WTC11 (cell line): ENCODE results near the gene VCPKMT. TPM values are rescaled to one million over a fixed set of nuclear protein-coding genes. Genes with fewer than 3 reads are reported as not detected.
"Not testable (repeated sequence)": the region's sequence is repeated elsewhere in the genome, so short reads cannot be mapped to it uniquely, and the experiment has no call there.

Experiments used
- ATAC-seq: fragments of 200-7000 bp; cut with Tn5 transposase; 2 replicates; pipeline ENCODE4 v1.10.0; 2021; ENCODE audit warnings: mild to moderate bottlenecking, moderate library complexity
- CTCF ChIA-PET: fragments of 300-600 bp; sonication (Branson Sonifier 250); formaldehyde crosslinking; loops from one replicate; lab custom pipeline; 2021; ENCODE audit warnings: antibody characterized with exemption; lab: Charles Lee
- POLR2A ChIA-PET: fragments of 350-600 bp; sonication (Branson Sonifier 250); formaldehyde crosslinking; loops from one replicate; lab custom pipeline; 2021; ENCODE audit warnings: antibody characterized with exemption; lab: Charles Lee
- DNase-seq: peaks from one replicate; pipeline ENCODE4 v3.0.0; 2021; ENCODE audit warnings: low spot score
- H3K27ac Mint-ChIP-seq: 2 replicates; pipeline ENCODE4 v1.8.0; 2021; ENCODE audit warnings: mixed read lengths
- H3K27me3 Mint-ChIP-seq: 2 replicates; pipeline ENCODE4 v1.8.0; 2021; ENCODE audit warnings: low read depth, mild to moderate bottlenecking, moderate library complexity, mixed read lengths
- H3K36me3 Mint-ChIP-seq: 2 replicates; pipeline ENCODE4 v1.8.0; 2021; ENCODE audit warnings: mixed read lengths
- H3K4me1 Mint-ChIP-seq: 2 replicates; pipeline ENCODE4 v1.8.0; 2022; ENCODE audit warnings: mixed read lengths
- H3K4me3 Mint-ChIP-seq: 2 replicates; pipeline ENCODE4 v1.8.0; 2021; ENCODE audit warnings: mild to moderate bottlenecking, moderate library complexity, mixed read lengths
- H3K9me3 Mint-ChIP-seq: 2 replicates; pipeline ENCODE4 v1.8.0; 2021; ENCODE audit warnings: mixed read lengths
- CTCF ChIP-seq: fragments of 200-600 bp; IDR thresholded peaks from 2 replicates; pipeline ENCODE4 v1.8.0; 2022; ENCODE audit warnings: antibody characterized with exemption
- ELF4 ChIP-seq: sonication (generic); formaldehyde crosslinking; IDR thresholded peaks from 2 replicates; pipeline ENCODE4 v1.8.1; 2022; ENCODE audit warnings: low read depth, mild to moderate bottlenecking, moderate library complexity, missing genetic modification reagents
- FOXK1 ChIP-seq: sonication (generic); formaldehyde crosslinking; IDR thresholded peaks from 2 replicates; pipeline ENCODE4 v1.8.0; 2022; ENCODE audit warnings: mild to moderate bottlenecking, moderate library complexity, missing genetic modification reagents
- MYBL2 ChIP-seq: sonication (generic); formaldehyde crosslinking; IDR thresholded peaks from 2 replicates; pipeline ENCODE4 v1.8.1; 2023; ENCODE audit warnings: mild to moderate bottlenecking, moderate library complexity, missing genetic modification reagents
- RELA ChIP-seq: sonication (generic); formaldehyde crosslinking; IDR thresholded peaks from 2 replicates; pipeline ENCODE4 v1.8.1; 2022; ENCODE audit warnings: missing genetic modification reagents, mild to moderate bottlenecking, borderline replicate concordance
- USF2 ChIP-seq: sonication (generic); formaldehyde crosslinking; IDR thresholded peaks from 2 replicates; pipeline ENCODE4 v1.8.1; 2023; ENCODE audit warnings: mild to moderate bottlenecking, missing genetic modification reagents, moderate library complexity
- ZBTB21 ChIP-seq: sonication (generic); formaldehyde crosslinking; IDR thresholded peaks from 2 replicates; pipeline ENCODE4 v1.8.1; 2023; ENCODE audit warnings: mild to moderate bottlenecking, missing genetic modification reagents, borderline replicate concordance
- total RNA-seq: library from RNA; stranded (reverse); gene quantifications from 3 replicates; pipeline ENCODE4 v1.2.3, GENCODE V29; 2021
- TF ChIP-seq, protein P1 (sequence below): fragments of 250-450 bp; sonication (Bioruptor Pico); IDR thresholded peaks from 2 replicates; pipeline ENCODE4 v1.9.0; 2021; ENCODE audit warnings: mild to moderate bottlenecking
- TF ChIP-seq, protein P2 (sequence below): sonication (generic); formaldehyde crosslinking; IDR thresholded peaks from 2 replicates; pipeline ENCODE4 v1.8.1; 2022; ENCODE audit warnings: low read depth, mild to moderate bottlenecking, moderate library complexity, missing genetic modification reagents, borderline replicate concordance
- TF ChIP-seq, protein P3 (sequence below): sonication (generic); formaldehyde crosslinking; IDR thresholded peaks from 2 replicates; pipeline ENCODE4 v1.8.0; 2023; ENCODE audit warnings: missing genetic modification reagents

The VCPKMT gene
- total RNA-seq, 1 experiment from 2014 or later, result 11.5 TPM

DNA sequence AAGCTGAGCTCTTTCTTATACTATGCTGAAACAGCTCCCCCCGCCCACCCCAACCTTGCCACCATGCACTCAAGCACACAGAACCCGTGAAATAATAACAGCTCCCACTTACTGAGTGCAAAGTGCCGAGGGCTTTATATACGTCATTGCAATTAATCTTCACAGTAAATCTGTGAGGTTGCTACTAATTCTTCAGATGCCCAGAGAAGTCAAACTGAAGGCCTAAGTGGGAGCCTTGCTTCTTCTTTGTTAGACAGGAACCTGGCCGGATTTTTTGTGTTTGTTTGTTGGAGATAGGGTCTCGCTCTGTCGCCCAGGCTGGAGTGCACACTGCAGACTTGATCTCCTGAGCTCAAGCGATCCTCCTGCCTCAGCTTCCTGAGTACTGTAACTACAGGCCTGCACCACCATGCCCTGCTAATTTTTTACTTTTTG, 34.0 kb downstream of the VCPKMT start (continued):
- TF ChIP-seq, protein P1, sequence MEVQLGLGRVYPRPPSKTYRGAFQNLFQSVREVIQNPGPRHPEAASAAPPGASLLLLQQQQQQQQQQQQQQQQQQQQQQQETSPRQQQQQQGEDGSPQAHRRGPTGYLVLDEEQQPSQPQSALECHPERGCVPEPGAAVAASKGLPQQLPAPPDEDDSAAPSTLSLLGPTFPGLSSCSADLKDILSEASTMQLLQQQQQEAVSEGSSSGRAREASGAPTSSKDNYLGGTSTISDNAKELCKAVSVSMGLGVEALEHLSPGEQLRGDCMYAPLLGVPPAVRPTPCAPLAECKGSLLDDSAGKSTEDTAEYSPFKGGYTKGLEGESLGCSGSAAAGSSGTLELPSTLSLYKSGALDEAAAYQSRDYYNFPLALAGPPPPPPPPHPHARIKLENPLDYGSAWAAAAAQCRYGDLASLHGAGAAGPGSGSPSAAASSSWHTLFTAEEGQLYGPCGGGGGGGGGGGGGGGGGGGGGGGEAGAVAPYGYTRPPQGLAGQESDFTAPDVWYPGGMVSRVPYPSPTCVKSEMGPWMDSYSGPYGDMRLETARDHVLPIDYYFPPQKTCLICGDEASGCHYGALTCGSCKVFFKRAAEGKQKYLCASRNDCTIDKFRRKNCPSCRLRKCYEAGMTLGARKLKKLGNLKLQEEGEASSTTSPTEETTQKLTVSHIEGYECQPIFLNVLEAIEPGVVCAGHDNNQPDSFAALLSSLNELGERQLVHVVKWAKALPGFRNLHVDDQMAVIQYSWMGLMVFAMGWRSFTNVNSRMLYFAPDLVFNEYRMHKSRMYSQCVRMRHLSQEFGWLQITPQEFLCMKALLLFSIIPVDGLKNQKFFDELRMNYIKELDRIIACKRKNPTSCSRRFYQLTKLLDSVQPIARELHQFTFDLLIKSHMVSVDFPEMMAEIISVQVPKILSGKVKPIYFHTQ, result no peak
- TF ChIP-seq, protein P2, sequence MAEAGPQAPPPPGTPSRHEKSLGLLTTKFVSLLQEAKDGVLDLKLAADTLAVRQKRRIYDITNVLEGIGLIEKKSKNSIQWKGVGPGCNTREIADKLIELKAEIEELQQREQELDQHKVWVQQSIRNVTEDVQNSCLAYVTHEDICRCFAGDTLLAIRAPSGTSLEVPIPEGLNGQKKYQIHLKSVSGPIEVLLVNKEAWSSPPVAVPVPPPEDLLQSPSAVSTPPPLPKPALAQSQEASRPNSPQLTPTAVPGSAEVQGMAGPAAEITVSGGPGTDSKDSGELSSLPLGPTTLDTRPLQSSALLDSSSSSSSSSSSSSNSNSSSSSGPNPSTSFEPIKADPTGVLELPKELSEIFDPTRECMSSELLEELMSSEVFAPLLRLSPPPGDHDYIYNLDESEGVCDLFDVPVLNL (CRISPR knock-in tag), result no peak
- TF ChIP-seq FOXK1 (CRISPR knock-in tag) (no peak), CTCF (no peak)
- TF ChIP-seq, all 79 proteins: peak for 0

GRCh38 chr14:50079103-50079502, 37.3 kb downstream of the VCPKMT start:
- H3K27me3 Mint-ChIP-seq, H3K4me1 Mint-ChIP-seq, DNase-seq, H3K9me3 Mint-ChIP-seq, H3K36me3 Mint-ChIP-seq, ATAC-seq, H3K4me3 Mint-ChIP-seq, POLR2A ChIA-PET, CTCF ChIA-PET, H3K27ac Mint-ChIP-seq: not testable (repeated sequence)

DNA sequence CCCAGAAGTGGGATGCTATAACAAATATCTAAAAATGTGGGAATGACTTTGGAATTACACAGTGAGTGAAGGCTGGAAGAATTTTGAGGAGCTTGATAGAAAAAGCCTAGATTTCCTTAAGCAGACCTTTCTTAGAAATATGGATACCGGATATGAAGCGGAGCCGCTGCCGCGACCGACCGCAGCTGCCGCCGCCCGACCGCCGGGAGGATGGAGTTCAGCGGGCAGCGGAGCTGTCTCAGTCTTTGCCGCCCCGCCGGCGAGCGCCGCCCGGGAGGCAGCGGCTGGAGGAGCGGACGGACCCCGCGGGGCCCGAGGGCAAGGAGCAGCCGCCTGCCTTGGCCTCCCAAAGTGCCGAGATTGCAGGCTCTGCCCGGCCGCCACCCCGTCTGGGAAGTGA, 42.7 kb downstream of the VCPKMT start:
- CTCF ChIA-PET, H3K27ac Mint-ChIP-seq, H3K9me3 Mint-ChIP-seq, ATAC-seq, POLR2A ChIA-PET, DNase-seq, H3K4me1 Mint-ChIP-seq, H3K27me3 Mint-ChIP-seq, H3K36me3 Mint-ChIP-seq, H3K4me3 Mint-ChIP-seq: not testable (repeated sequence)

DNA sequence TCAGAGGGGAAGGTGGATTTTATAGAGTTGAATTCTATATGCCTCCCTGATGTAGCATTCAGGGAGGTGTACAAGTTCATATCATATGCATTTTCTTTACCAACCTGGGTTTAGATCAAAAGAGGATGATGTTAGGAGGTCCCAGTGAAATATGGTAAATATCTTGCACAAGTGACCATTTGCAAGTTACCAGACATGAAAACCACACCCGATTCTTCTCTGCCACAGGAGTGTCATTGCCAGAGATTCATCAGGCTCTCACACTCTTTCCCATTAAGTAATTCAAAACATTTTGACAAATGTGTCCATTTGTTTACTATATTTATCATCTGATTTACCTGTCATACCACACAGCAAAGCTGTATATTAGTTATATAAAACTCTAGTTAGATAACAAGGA, 44.0 kb downstream of the VCPKMT start:
- DNase-seq (no peak), ATAC-seq (no peak)
- Mint-ChIP-seq H3K36me3 (no peaks in the 10 kb centered on the region), H3K4me3 (no peak overlapping the region)
- CTCF ChIA-PET, result no interaction called here
- POLR2A ChIA-PET, result no interaction called here
- TF ChIP-seq RELA (no peak), ELF4 (CRISPR knock-in tag) (no peak), MYBL2 (CRISPR knock-in tag) (no peak)
- TF ChIP-seq, all 79 proteins: peak for 0
- Mint-ChIP-seq H3K27ac (no peak overlapping the region), H3K9me3 (no peaks in the 10 kb centered on the region), H3K27me3 (no peaks in the 10 kb centered on the region), H3K4me1 (no peaks in the 10 kb centered on the region)

- Mint-ChIP-seq H3K9me3 (no peaks in the 10 kb centered on the region), H3K4me3 (no peak overlapping the region), H3K27me3 (no peaks in the 10 kb centered on the region), H3K36me3 (no peaks in the 10 kb centered on the region), H3K27ac (no peak overlapping the region), H3K4me1 (no peaks in the 10 kb centered on the region)
- ATAC-seq, result no peak
- TF ChIP-seq, protein P3, sequence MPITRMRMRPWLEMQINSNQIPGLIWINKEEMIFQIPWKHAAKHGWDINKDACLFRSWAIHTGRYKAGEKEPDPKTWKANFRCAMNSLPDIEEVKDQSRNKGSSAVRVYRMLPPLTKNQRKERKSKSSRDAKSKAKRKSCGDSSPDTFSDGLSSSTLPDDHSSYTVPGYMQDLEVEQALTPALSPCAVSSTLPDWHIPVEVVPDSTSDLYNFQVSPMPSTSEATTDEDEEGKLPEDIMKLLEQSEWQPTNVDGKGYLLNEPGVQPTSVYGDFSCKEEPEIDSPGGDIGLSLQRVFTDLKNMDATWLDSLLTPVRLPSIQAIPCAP (CRISPR knock-in tag), result no peak
- 0 out of 2 replicates have a peak, but pooled peaks have one; percentile 11 for TF ChIP-seq USF2
- TF ChIP-seq ZBTB21 (CRISPR knock-in tag), result no peak
- no peak for DNase-seq
- ChIA-PET CTCF (no interaction called here), POLR2A (interaction anchor here (1.3 kb wide), 1 partner anchor 10 kb away, joined by 3 read pairs; no protein-coding TSS in a partner anchor)
Observed at GRCh38 chr14:50070840-50071548, 45.4 kb downstream of the VCPKMT start.
